ENCODE measurements around the gene DISP2. TPM values are rescaled to one million over a fixed set of nuclear protein-coding genes. Genes with fewer than 3 reads are reported as not detected.

Gene DISP2
- total RNA-seq, 1 donor from 2014 or later, result 0.74 TPM

DNA sequence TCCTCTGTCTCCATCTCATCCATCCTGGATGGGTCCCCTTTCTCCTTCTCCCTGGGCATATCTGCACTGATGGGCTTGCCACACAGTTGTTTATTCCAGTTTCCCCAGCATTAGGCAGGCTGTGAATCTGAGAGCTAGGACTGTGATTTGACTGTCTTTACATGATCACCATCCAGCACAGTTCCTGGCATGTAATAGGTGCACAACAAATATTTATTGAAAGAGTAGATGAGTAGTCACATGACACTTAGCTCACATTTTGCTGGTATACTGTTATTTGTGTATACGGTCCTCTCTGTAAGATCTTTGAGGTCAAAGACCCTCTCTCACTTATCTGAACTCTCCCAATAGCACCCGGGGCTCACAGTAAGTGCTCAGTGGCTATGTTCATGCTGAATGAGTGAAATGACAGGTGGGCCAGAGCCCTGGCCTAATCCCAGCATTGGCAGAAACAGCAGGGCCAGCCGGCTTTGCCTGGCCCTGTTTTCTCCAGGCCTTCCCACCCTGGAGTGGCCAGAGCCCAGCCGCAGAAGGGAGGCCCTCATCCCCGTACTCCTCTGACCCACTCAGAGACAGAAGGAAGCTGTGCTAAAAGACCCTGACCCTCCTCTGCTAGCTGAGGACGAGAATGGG lies 66.6 kb downstream of the DISP2 start:
- H3K27me3 ChIP-seq, result no peaks in the 10 kb centered on the region
- DNase-seq (ENCODE audit: extremely low spot score in 2 of 2), result no peak
- H3K36me3 ChIP-seq, result no peaks in the 10 kb centered on the region
- H3K4me1 ChIP-seq, result peaks cover 11% of the 10 kb centered on the region
- no peak overlapping the region for H3K4me3 ChIP-seq
- no peak overlapping the region for H3K27ac ChIP-seq
- TF ChIP-seq POLR2AphosphoS5 (IDR thresholded peaks at IDR 0.05; ENCODE audit: insufficient read depth in 1 of 2, low read depth in 1 of 2), result no peak
- TF ChIP-seq, protein P1, sequence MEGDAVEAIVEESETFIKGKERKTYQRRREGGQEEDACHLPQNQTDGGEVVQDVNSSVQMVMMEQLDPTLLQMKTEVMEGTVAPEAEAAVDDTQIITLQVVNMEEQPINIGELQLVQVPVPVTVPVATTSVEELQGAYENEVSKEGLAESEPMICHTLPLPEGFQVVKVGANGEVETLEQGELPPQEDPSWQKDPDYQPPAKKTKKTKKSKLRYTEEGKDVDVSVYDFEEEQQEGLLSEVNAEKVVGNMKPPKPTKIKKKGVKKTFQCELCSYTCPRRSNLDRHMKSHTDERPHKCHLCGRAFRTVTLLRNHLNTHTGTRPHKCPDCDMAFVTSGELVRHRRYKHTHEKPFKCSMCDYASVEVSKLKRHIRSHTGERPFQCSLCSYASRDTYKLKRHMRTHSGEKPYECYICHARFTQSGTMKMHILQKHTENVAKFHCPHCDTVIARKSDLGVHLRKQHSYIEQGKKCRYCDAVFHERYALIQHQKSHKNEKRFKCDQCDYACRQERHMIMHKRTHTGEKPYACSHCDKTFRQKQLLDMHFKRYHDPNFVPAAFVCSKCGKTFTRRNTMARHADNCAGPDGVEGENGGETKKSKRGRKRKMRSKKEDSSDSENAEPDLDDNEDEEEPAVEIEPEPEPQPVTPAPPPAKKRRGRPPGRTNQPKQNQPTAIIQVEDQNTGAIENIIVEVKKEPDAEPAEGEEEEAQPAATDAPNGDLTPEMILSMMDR (IDR thresholded peaks at IDR 0.05), result no peak
- TF ChIP-seq POLR2A (IDR thresholded peaks at IDR 0.05), result no peak
- no peaks in the 10 kb centered on the region for H3K9me3 ChIP-seq
- intact Hi-C loops (cut with DNase I), result loop anchor here (5.0 to 10.0 kb wide), 2 partner anchors 80 to 142 kb away; partner anchors contain the start of genes ANKRD63 and CCDC9B

DNA sequence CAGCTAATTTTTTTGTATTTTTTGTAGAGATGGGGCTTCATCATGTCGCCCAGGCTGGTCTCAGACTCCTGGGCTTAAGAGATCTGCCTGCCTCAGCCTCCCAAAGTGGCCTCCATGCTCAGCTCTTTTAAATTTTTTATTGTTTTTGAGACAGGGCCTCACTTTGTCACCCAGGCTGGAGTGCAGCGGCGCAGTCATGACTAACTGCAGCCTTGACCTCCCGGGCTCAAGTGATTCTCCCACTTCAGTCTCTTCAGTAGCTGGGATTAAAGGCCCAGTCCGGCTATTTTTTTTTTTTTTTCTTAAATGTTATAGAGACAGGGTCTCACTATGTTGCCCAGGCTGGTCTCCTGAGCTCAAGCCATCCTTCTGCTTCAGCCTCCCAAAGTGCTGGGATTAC lies 67.7 kb downstream of the DISP2 start:
- DNase-seq (ENCODE audit: extremely low spot score in 2 of 2), result no peak
- H3K36me3 ChIP-seq, result no peaks in the 10 kb centered on the region
- H3K27me3 ChIP-seq, result no peaks in the 10 kb centered on the region
- intact Hi-C loops (cut with DNase I), result loop anchor here (10.0 kb wide), 1 partner anchor 81 kb away; the partner anchor contains the start of gene CCDC9B
- no peak overlapping the region for H3K27ac ChIP-seq
- TF ChIP-seq POLR2A (IDR thresholded peaks at IDR 0.05), result no peak
- TF ChIP-seq POLR2AphosphoS5 (IDR thresholded peaks at IDR 0.05; ENCODE audit: insufficient read depth in 1 of 2, low read depth in 1 of 2), result no peak
- TF ChIP-seq, protein P1 (IDR thresholded peaks at IDR 0.05), result no peak
- no peak overlapping the region for H3K4me3 ChIP-seq
- H3K4me1 ChIP-seq, result peaks cover 11% of the 10 kb centered on the region
- H3K9me3 ChIP-seq, result no peaks in the 10 kb centered on the region

DNA sequence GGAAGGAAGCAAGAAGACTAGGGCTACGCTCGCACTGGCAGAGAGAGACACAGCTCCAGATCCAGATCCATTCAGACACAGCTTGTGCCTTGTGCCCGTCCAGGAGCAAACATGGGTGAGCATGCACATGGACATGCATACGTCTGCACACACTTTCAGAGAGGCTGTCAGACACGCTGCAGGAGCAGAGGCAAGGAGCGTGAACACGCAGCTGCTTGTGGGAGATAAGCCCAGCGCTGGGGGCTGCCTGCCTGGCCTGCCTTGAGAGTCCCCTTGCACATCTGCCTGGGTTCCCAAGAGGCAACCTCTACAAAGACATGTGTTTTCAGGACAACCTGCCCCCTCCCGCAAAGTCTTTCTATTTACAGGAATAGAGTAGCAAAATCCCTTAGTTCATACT lies 69.2 kb downstream of the DISP2 start:
- no peak overlapping the region for H3K4me3 ChIP-seq
- H3K4me1 ChIP-seq, result no peaks in the 10 kb centered on the region
- no peaks in the 10 kb centered on the region for H3K36me3 ChIP-seq
- no peak for DNase-seq (ENCODE audit: extremely low spot score in 2 of 2)
- intact Hi-C loops (cut with DNase I), result loop anchor here (10.0 kb wide), 1 partner anchor 82 kb away; the partner anchor contains the start of gene CCDC9B
- H3K9me3 ChIP-seq, result no peaks in the 10 kb centered on the region
- no peaks in the 10 kb centered on the region for H3K27me3 ChIP-seq
- TF ChIP-seq, protein P1 (IDR thresholded peaks at IDR 0.05), result no peak
- TF ChIP-seq POLR2AphosphoS5 (IDR thresholded peaks at IDR 0.05; ENCODE audit: insufficient read depth in 1 of 2, low read depth in 1 of 2) (no peak), POLR2A (IDR thresholded peaks at IDR 0.05) (no peak)
- no peak overlapping the region for H3K27ac ChIP-seq

DNA sequence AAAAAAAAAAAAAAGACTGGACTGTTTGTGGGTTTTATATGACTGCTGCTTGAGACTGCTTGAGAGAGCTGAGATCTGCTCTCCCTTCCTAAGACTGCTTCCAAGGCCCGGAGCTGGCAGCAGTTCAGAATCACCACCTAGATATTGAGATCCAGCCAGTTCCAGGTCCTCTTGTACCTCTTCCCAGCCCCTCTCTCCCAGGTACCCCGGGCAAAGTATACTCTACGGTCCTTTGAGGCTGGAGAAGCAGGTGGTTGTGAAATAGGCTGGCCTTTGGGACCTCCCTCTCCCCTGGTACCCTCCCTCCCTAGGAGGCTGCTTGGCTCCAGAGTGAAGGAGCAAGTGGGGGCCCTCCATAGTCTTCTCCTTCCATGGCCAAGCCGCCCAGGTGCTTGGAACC lies 70.2 kb downstream of the DISP2 start:
- DNase-seq (ENCODE audit: extremely low spot score in 2 of 2), result no peak
- TF ChIP-seq POLR2AphosphoS5 (IDR thresholded peaks at IDR 0.05; ENCODE audit: insufficient read depth in 1 of 2, low read depth in 1 of 2), result no peak
- TF ChIP-seq, protein P1 (IDR thresholded peaks at IDR 0.05), result no peak
- no peak for TF ChIP-seq POLR2A (IDR thresholded peaks at IDR 0.05)
- H3K4me3 ChIP-seq, result no peak overlapping the region
- H3K36me3 ChIP-seq, result no peaks in the 10 kb centered on the region
- H3K27me3 ChIP-seq, result no peaks in the 10 kb centered on the region
- no peaks in the 10 kb centered on the region for H3K9me3 ChIP-seq
- H3K27ac ChIP-seq, result no peak overlapping the region
- no peaks in the 10 kb centered on the region for H3K4me1 ChIP-seq
- intact Hi-C loops (cut with DNase I), result loop anchor here (10.0 kb wide), 1 partner anchor 83 kb away; the partner anchor contains the start of gene CCDC9B

Other genes starting within 250 kb of the DISP2 start
- 2.9 TPM for gene BMF, start 249.3 kb upstream of the DISP2 start, total RNA-seq
- gene BUB1B, start 197.2 kb upstream of the DISP2 start, total RNA-seq, result 5.6 TPM
- 19.9 TPM for gene PAK6, start 119.2 kb upstream of the DISP2 start, total RNA-seq
- gene ANKRD63, start 75.2 kb upstream of the DISP2 start, total RNA-seq, result not detected
- 14.0 TPM for gene PLCB2, start 50.3 kb upstream of the DISP2 start, total RNA-seq
- 5.2 TPM for gene INAFM2, start 34.5 kb upstream of the DISP2 start, total RNA-seq
- 16.0 TPM for gene CCDC9B, start 17.3 kb upstream of the DISP2 start, total RNA-seq
- gene PHGR1, start 7.2 kb upstream of the DISP2 start, total RNA-seq, result 9.8 TPM
- 13.5 TPM for gene KNSTRN, start 24.5 kb downstream of the DISP2 start, total RNA-seq
- gene IVD, start 47.6 kb downstream of the DISP2 start, total RNA-seq, result 30.4 TPM
- gene BAHD1, start 82.7 kb downstream of the DISP2 start, total RNA-seq, result 9.6 TPM
- 8.6 TPM for gene CHST14, start 112.8 kb downstream of the DISP2 start, total RNA-seq
- gene CCDC32, start 206.8 kb downstream of the DISP2 start, total RNA-seq, result 20.6 TPM
- 12.8 TPM for gene RPUSD2, start 211.1 kb downstream of the DISP2 start, total RNA-seq
- gene KNL1, start 236.0 kb downstream of the DISP2 start, total RNA-seq, result 3.4 TPM